ENCODE measurements around the gene MARCKSL1.

- no peak for TF ChIP-seq CTCF (IDR thresholded peaks at IDR 0.05)
- no peak for TF ChIP-seq EP300 (IDR thresholded peaks at IDR 0.05)
- no peak for TF ChIP-seq POLR2A (IDR thresholded peaks at IDR 0.05)
Observed at GRCh38 chr1:32299327-32299726, 36.7 kb downstream of the MARCKSL1 start.
